GM18519 (cell line): ENCODE measurements around the gene FKBP11.
"Not testable (repeated sequence)": the region's sequence is repeated elsewhere in the genome, so short reads cannot be mapped to it uniquely, and the experiment has no call there.

Source experiments
- ATAC-seq: cut with Tn5 transposase; IDR thresholded peaks from one replicate; pipeline ENCODE4 v1.9.1; 2021; ENCODE audit warnings: mild to moderate bottlenecking, moderate library complexity; ENCODE audit not compliant: unreplicated experiment, low FRiP score

Gene FKBP11

GRCh38 chr12:48917857-48918537 is 7.3 kb downstream of the FKBP11 start:
- ATAC-seq: no peak

GRCh38 chr12:48910196-48910595 is 15.1 kb downstream of the FKBP11 start:
- ATAC-seq: no peak

GRCh38 chr12:48909698-48910097 is 15.6 kb downstream of the FKBP11 start:
- not testable (repeated sequence) for ATAC-seq

GRCh38 chr12:48907245-48907644 is 18.0 kb downstream of the FKBP11 start:
- ATAC-seq: no peak

GRCh38 chr12:48903982-48904411 is 21.3 kb downstream of the FKBP11 start:
- ATAC-seq: no peak

GRCh38 chr12:48903363-48903981 is 21.8 kb downstream of the FKBP11 start:
- ATAC-seq: no peak

GRCh38 chr12:48901278-48901677 is 24.0 kb downstream of the FKBP11 start:
- ATAC-seq: no peak

- ATAC-seq: no peak
These were observed 25.6 kb downstream of the FKBP11 start for GRCh38 chr12:48899651-48900050.

GRCh38 chr12:48894271-48894670 is 31.0 kb downstream of the FKBP11 start:
- ATAC-seq: no peak

GRCh38 chr12:48890657-48891418 is 34.5 kb downstream of the FKBP11 start:
- ATAC-seq: no peak

GRCh38 chr12:48889679-48890078 is 35.6 kb downstream of the FKBP11 start:
- no peak for ATAC-seq

- no peak for ATAC-seq
These were observed 41.8 kb downstream of the FKBP11 start for GRCh38 chr12:48883305-48884161.

GRCh38 chr12:48882972-48883304 is 42.4 kb downstream of the FKBP11 start:
- ATAC-seq: no peak

- ATAC-seq: no peak
These were observed 43.0 kb downstream of the FKBP11 start for GRCh38 chr12:48882315-48882687.

GRCh38 chr12:48881686-48882314 is 43.5 kb downstream of the FKBP11 start:
- ATAC-seq: no peak

- ATAC-seq: no peak
These were observed 44.6 kb downstream of the FKBP11 start for GRCh38 chr12:48880647-48881046.

- ATAC-seq: no peak
These were observed 46.7 kb downstream of the FKBP11 start for GRCh38 chr12:48878548-48878947.

GRCh38 chr12:48875944-48876515 is 49.3 kb downstream of the FKBP11 start:
- no peak for ATAC-seq

GRCh38 chr12:48873534-48873933 is 51.8 kb downstream of the FKBP11 start:
- ATAC-seq: not testable (repeated sequence)

GRCh38 chr12:48873096-48873495 is 52.2 kb downstream of the FKBP11 start:
- no peak for ATAC-seq
